ENCODE results near the gene SIL1. TPM values are rescaled to one million over a fixed set of nuclear protein-coding genes. Genes with fewer than 3 reads are reported as not detected.
"Not testable (repeated sequence)": the region's sequence is repeated elsewhere in the genome, so short reads cannot be mapped to it uniquely, and the experiment has no call there.

Gene SIL1
- total RNA-seq, 2 donors from 2014 or later = 69.9 to 75.6 TPM

- Histone ChIP-seq H3K9me3 (no peaks in the 10 kb centered on the region), H3K36me3 (no peaks in the 10 kb centered on the region), H3K27me3 (replicated peaks; ENCODE audit: insufficient read depth) (no peaks in the 10 kb centered on the region), H3K4me1 (replicated peaks) (peaks cover 22% of the 10 kb centered on the region), H3K27ac (peak overlapping the region; percentile 61 to 76), H3K4me3 (no peak overlapping the region)
- DNase-seq (ENCODE audit: low spot score) = no peak
- intact Hi-C loops (cut with DNase I) = no loop called here
- 6% methylated on average over 3 of the region's 3 CpGs for WGBS
- TF ChIP-seq, protein P1, sequence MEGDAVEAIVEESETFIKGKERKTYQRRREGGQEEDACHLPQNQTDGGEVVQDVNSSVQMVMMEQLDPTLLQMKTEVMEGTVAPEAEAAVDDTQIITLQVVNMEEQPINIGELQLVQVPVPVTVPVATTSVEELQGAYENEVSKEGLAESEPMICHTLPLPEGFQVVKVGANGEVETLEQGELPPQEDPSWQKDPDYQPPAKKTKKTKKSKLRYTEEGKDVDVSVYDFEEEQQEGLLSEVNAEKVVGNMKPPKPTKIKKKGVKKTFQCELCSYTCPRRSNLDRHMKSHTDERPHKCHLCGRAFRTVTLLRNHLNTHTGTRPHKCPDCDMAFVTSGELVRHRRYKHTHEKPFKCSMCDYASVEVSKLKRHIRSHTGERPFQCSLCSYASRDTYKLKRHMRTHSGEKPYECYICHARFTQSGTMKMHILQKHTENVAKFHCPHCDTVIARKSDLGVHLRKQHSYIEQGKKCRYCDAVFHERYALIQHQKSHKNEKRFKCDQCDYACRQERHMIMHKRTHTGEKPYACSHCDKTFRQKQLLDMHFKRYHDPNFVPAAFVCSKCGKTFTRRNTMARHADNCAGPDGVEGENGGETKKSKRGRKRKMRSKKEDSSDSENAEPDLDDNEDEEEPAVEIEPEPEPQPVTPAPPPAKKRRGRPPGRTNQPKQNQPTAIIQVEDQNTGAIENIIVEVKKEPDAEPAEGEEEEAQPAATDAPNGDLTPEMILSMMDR (IDR thresholded peaks at IDR 0.05) = no peak
- TF ChIP-seq POLR2AphosphoS5 (IDR thresholded peaks at IDR 0.05) (no peak), POLR2A (IDR thresholded peaks at IDR 0.05) (no peak)
Measured at GRCh38 chr5:139178589-139178917, 19.6 kb downstream of the SIL1 start.

GRCh38 chr5:139177809-139178588 is 20.2 kb downstream of the SIL1 start:
- intact Hi-C loops (cut with DNase I) = no loop called here
- Histone ChIP-seq H3K27me3 (replicated peaks; ENCODE audit: insufficient read depth) (no peaks in the 10 kb centered on the region), H3K9me3 (no peaks in the 10 kb centered on the region), H3K36me3 (no peaks in the 10 kb centered on the region), H3K27ac (peak overlapping the region; percentile 61 to 76), H3K4me1 (replicated peaks) (peaks cover 22% of the 10 kb centered on the region), H3K4me3 (no peak overlapping the region)
- 33% methylated on average over 1 of the region's 1 CpG for WGBS
- TF ChIP-seq POLR2A (IDR thresholded peaks at IDR 0.05) (no peak), POLR2AphosphoS5 (IDR thresholded peaks at IDR 0.05) (peak; percentile 31)
- TF ChIP-seq, protein P1 (IDR thresholded peaks at IDR 0.05) = no peak
- DNase-seq (ENCODE audit: low spot score) = peak; percentile 34

GRCh38 chr5:139177281-139177680 is 20.9 kb downstream of the SIL1 start:
- DNase-seq (ENCODE audit: low spot score); H3K36me3 ChIP-seq; H3K4me3 ChIP-seq; H3K27me3 ChIP-seq (replicated peaks; ENCODE audit: insufficient read depth); intact Hi-C loops (cut with DNase I); H3K9me3 ChIP-seq: not testable (repeated sequence)
- Histone ChIP-seq H3K4me1 (replicated peaks) (peaks cover 22% of the 10 kb centered on the region), H3K27ac (peak overlapping the region; percentile 61 to 76)
- WGBS = over 99% methylated on average over 9 of the region's 9 CpGs

- H3K36me3 ChIP-seq; H3K27me3 ChIP-seq (replicated peaks; ENCODE audit: insufficient read depth); DNase-seq (ENCODE audit: low spot score); H3K4me3 ChIP-seq; H3K9me3 ChIP-seq; H3K27ac ChIP-seq; intact Hi-C loops (cut with DNase I): not testable (repeated sequence)
- peaks cover 12% of the 10 kb centered on the region for H3K4me1 ChIP-seq (replicated peaks)
- WGBS = 96% methylated on average over 1 of the region's 1 CpG
Measured at GRCh38 chr5:139174382-139174781, 23.8 kb downstream of the SIL1 start.

- intact Hi-C loops (cut with DNase I) = no loop called here
- Histone ChIP-seq H3K4me3 (no peak overlapping the region), H3K27ac (no peak overlapping the region), H3K27me3 (replicated peaks; ENCODE audit: insufficient read depth) (no peaks in the 10 kb centered on the region), H3K4me1 (replicated peaks) (peaks cover 8% of the 10 kb centered on the region), H3K9me3 (no peaks in the 10 kb centered on the region), H3K36me3 (no peaks in the 10 kb centered on the region)
- TF ChIP-seq POLR2A (IDR thresholded peaks at IDR 0.05) = no peak
- no peak for TF ChIP-seq POLR2AphosphoS5 (IDR thresholded peaks at IDR 0.05)
- TF ChIP-seq, protein P1 (IDR thresholded peaks at IDR 0.05) = no peak
- 92% methylated on average over 1 of the region's 1 CpG for WGBS
- DNase-seq (ENCODE audit: low spot score) = no peak
Measured at GRCh38 chr5:139171779-139172404, 26.3 kb downstream of the SIL1 start.
